ENCODE measurements around the gene FBXO46. TPM values are rescaled to one million over a fixed set of nuclear protein-coding genes. Genes with fewer than 3 reads are reported as not detected.
A peak's percentile ranks its signal among the peaks of the same experiment; 100 is the strongest.

The FBXO46 gene
- total and polyA plus RNA-seq, 2 of the 13 experiments (the other 11 are each of a cell fraction or from before 2014, with no cell fraction given), result 6.2 to 6.4 TPM

- WGBS (ENCODE audit: low lambda C conversion rate), result 38% methylated on average over 1 of the region's 1 CpG
- Histone ChIP-seq H3K27me3 (ENCODE audit: control insufficient read depth in 1 of 2, insufficient read depth in 2 of 2, low read length in 2 of 2) (peaks cover 0 to 8% of the 10 kb centered on the region in 2 experiments; a peak in 2 of 5 replicates), H3K4me1 (ENCODE audit: insufficient read depth, low read length) (peaks cover 34% of the 10 kb centered on the region), H4K20me1 (ENCODE audit: insufficient read depth, low read length) (no peaks in the 10 kb centered on the region), H3K4me3 (replicated peaks in 1 of 3; ENCODE audit: insufficient read depth in 1 of 3, low read depth in 2 of 3, low read length in 3 of 3) (no peak overlapping the region), H3K9me3 (ENCODE audit: low read length) (no peaks in the 10 kb centered on the region), H2AFZ (ENCODE audit: low read length) (no peak overlapping the region), H3K36me3 (replicated peaks in 1 of 2; ENCODE audit: control insufficient read depth in 1 of 2, insufficient read depth in 2 of 2, low read length in 2 of 2) (no peaks in the 10 kb centered on the region), H3K27ac (ENCODE audit: extremely low read length, insufficient read depth, low read length) (no peak overlapping the region), H3K9ac (ENCODE audit: insufficient read depth, low read depth, low read length) (no peak overlapping the region), H3K4me2 (ENCODE audit: low read depth, low read length) (0 out of 2 replicates have a peak overlapping the region, but pooled peaks have one; percentile 18), H3K79me2 (ENCODE audit: insufficient read depth, low read length) (no peaks in the 10 kb centered on the region)
- DNase-seq (ENCODE audit: low spot score) (no peak), FAIRE-seq (no peak), ATAC-seq (no peak)
- no peak for TF ChIP-seq NR2F2 (IDR thresholded peaks at IDR 0.05; ENCODE audit: borderline replicate concordance, low read depth)
- TF ChIP-seq NFYC (CRISPR knock-in tag; IDR thresholded peaks at IDR 0.05), result no peak
- TF ChIP-seq MXD3 (CRISPR knock-in tag; IDR thresholded peaks at IDR 0.05), result no peak
- TF ChIP-seq ZNF44 (CRISPR knock-in tag; IDR thresholded peaks at IDR 0.05), result no peak
- TF ChIP-seq MTA1 (CRISPR knock-in tag; IDR thresholded peaks at IDR 0.05; ENCODE audit: borderline replicate concordance), result no peak
- no peak for TF ChIP-seq THAP11 (CRISPR knock-in tag; IDR thresholded peaks at IDR 0.05)
- TF ChIP-seq PRDM10 (CRISPR knock-in tag; IDR thresholded peaks at IDR 0.05; ENCODE audit: low read depth), result no peak
- TF ChIP-seq, protein P1, sequence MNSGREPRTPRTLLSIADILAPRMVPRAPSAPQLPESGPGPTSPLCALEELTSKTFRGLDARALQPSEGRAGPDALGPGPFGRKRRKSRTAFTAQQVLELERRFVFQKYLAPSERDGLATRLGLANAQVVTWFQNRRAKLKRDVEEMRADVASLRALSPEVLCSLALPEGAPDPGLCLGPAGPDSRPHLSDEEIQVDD (CRISPR knock-in tag; IDR thresholded peaks at IDR 0.05; ENCODE audit: borderline replicate concordance), result no peak
- no peak for TF ChIP-seq ZNF124 (CRISPR knock-in tag; IDR thresholded peaks at IDR 0.05)
- no peak for TF ChIP-seq RAD51 (IDR thresholded peaks at IDR 0.05; ENCODE audit: borderline replicate concordance)
- TF ChIP-seq ZNF335 (CRISPR knock-in tag; IDR thresholded peaks at IDR 0.05), result no peak
- no TSS peak for BruUV-seq (replicated peaks)
- in situ Hi-C loops (cut with HindIII; ENCODE audit: extremely low pct_ligation_motif_present, low pct_unique_long_range_greater_than_20kb) (no loop called here), intact Hi-C loops (cut with micrococcal nuclease; ENCODE audit: unreplicated experiment) (no loop called here)
- CTCF ChIA-PET (ENCODE audit: low intra/inter-chr PET ratio, low total read pairs), result no interaction called here
- POLR2A ChIA-PET, result no interaction called here
Observed at GRCh38 chr19:45663800-45664199, 66.9 kb downstream of the FBXO46 start.
